ENCODE results near the gene CDH15. TPM values are rescaled to one million over a fixed set of nuclear protein-coding genes. Genes with fewer than 3 reads are reported as not detected.

Gene CDH15
- total RNA-seq, 2 donors from 2014 or later = 0.64 to 2.7 TPM

- TF ChIP-seq POLR2AphosphoS5 (IDR thresholded peaks at IDR 0.05) = no peak
- TF ChIP-seq, protein P1, sequence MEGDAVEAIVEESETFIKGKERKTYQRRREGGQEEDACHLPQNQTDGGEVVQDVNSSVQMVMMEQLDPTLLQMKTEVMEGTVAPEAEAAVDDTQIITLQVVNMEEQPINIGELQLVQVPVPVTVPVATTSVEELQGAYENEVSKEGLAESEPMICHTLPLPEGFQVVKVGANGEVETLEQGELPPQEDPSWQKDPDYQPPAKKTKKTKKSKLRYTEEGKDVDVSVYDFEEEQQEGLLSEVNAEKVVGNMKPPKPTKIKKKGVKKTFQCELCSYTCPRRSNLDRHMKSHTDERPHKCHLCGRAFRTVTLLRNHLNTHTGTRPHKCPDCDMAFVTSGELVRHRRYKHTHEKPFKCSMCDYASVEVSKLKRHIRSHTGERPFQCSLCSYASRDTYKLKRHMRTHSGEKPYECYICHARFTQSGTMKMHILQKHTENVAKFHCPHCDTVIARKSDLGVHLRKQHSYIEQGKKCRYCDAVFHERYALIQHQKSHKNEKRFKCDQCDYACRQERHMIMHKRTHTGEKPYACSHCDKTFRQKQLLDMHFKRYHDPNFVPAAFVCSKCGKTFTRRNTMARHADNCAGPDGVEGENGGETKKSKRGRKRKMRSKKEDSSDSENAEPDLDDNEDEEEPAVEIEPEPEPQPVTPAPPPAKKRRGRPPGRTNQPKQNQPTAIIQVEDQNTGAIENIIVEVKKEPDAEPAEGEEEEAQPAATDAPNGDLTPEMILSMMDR (IDR thresholded peaks at IDR 0.05) = no peak
- TF ChIP-seq POLR2A (IDR thresholded peaks at IDR 0.05) = no peak
- 71% methylated on average over 33 of the region's 38 CpGs for WGBS
- no peak overlapping the region for H3K4me3 ChIP-seq
- H3K27me3 ChIP-seq (replicated peaks; ENCODE audit: insufficient read depth) = no peaks in the 10 kb centered on the region
- H3K4me1 ChIP-seq (replicated peaks) = no peaks in the 10 kb centered on the region
- intact Hi-C loops (cut with DNase I) = no loop called here
- H3K36me3 ChIP-seq = no peaks in the 10 kb centered on the region
- H3K27ac ChIP-seq = no peak overlapping the region
- DNase-seq (ENCODE audit: low spot score) = no peak
- H3K9me3 ChIP-seq = no peaks in the 10 kb centered on the region
These were observed 22.2 kb downstream of the CDH15 start for GRCh38 chr16:89193576-89194293.

DNA sequence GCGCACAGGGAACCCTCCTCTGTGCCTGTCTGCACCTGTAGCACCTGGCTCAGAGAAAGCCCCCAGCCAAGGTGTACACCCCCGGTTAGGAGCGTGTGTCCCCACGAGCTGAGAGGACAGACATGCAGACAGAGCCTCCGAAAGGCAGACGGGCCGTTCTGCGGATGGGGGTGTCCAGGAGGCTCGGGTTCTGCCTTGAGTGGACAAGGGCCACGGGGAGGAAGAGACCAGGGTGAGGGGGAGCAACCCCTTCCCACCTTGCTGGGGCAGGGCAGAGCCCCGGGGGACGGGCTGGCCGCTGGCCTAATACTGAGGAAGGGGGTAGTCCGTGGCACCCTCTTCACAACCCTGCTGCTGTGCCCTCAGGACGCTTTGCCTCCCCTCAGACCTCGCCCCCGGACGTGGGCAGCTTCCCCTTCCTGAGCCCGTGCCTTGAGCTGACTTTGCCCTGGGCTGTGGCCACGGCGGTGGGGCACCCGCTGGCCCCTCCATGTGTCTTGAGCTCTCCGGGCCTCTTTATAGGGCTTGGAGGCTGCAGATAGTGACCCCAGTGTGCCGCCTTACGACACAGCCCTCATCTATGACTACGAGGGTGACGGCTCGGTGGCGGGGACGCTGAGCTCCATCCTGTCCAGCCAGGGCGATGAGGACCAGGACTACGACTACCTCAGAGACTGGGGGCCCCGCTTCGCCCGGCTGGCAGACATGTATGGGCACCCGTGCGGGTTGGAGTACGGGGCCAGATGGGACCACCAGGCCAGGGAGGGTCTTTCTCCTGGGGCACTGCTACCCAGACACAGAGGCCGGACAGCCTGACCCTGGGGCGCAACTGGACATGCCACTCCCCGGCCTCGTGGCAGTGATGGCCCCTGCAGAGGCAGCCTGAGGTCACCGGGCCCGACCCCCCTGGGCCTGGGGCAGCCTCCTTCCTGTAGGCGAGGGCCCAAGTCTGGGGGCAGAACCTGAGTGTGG, 23.1 kb downstream of the CDH15 start:
- 83% methylated on average over 40 of the region's 45 CpGs for WGBS
- no peaks in the 10 kb centered on the region for H3K9me3 ChIP-seq
- no peak for DNase-seq (ENCODE audit: low spot score)
- intact Hi-C loops (cut with DNase I) = no loop called here
- H3K27me3 ChIP-seq (replicated peaks; ENCODE audit: insufficient read depth) = no peaks in the 10 kb centered on the region
- H3K4me1 ChIP-seq (replicated peaks) = no peaks in the 10 kb centered on the region
- no peak for TF ChIP-seq POLR2A (IDR thresholded peaks at IDR 0.05)
- TF ChIP-seq, protein P1 (IDR thresholded peaks at IDR 0.05) = no peak
- TF ChIP-seq POLR2AphosphoS5 (IDR thresholded peaks at IDR 0.05) = no peak
- H3K4me3 ChIP-seq = no peak overlapping the region
- no peaks in the 10 kb centered on the region for H3K36me3 ChIP-seq
- no peak overlapping the region for H3K27ac ChIP-seq

DNA sequence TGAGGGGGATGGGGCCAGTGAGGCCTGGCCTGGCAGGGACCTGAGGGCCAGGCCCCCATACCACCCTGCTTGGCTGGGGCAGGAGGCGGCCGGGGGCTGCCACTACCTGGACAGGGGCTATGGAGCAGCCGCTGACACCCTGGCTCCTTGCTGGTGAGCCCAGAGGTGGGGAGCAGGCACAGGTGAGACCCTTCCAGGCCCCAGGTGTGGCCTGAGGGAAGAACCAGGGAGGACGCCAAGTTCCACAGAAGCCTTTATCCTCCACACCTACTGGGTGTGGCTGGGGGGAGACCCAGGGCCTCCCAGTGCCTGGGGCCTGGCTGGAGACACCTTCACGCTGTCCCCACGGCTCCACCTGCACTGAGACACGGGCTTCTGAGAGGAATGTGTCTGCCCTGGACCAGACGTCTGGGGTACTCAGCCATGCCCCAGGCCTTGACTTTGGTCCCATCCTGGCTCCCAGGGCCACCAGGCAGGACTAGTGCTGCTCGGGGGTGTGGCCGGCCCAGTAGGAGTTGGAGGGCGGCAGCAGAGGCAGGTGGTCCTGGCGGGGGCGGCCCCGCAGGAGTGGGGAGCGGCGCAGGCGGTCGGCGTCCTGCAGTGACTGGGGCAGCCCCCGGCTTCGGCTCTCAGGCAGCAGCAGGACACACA, 24.1 kb downstream of the CDH15 start:
- TF ChIP-seq POLR2AphosphoS5 (IDR thresholded peaks at IDR 0.05) (no peak), POLR2A (IDR thresholded peaks at IDR 0.05) (no peak)
- TF ChIP-seq, protein P1 (IDR thresholded peaks at IDR 0.05) = no peak
- no peak overlapping the region for H3K4me3 ChIP-seq
- no peak for DNase-seq (ENCODE audit: low spot score)
- no peaks in the 10 kb centered on the region for H3K4me1 ChIP-seq (replicated peaks)
- no peak overlapping the region for H3K27ac ChIP-seq
- intact Hi-C loops (cut with DNase I) = no loop called here
- 77% methylated on average over 20 of the region's 21 CpGs for WGBS
- peaks cover 6% of the 10 kb centered on the region for H3K27me3 ChIP-seq (replicated peaks; ENCODE audit: insufficient read depth)
- no peaks in the 10 kb centered on the region for H3K9me3 ChIP-seq
- H3K36me3 ChIP-seq = no peaks in the 10 kb centered on the region

DNA sequence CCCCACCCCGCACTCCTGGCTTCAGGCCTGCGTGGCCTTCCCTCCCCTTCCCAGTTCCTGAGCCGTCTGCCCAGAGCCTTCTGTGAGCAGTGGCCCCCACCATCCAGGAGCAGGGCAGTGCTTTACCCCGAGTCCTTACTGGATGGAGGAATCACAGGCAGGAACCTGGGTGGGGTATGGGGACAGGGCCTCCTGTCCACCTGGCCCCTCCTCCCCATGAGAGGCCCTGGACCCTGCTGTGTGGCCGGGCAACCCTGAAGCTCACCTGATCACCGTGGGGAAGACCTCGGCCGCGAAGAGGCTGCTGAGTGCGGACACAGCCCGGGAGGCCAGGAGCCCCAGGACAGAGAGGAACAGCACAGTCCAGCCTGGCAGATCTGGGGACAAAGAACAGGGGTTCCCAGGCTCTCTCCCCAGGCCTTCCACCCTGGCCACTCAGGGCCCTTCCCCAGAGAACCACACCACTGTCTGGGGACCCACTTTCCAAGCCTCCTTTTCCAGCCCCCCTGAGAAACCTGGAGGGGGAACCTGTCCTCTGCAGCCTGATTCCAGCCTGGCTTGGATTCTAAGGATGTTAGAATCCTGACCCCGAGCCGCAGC, 25.6 kb downstream of the CDH15 start:
- 78% methylated on average over 11 of the region's 13 CpGs for WGBS

More for the DNA sequence above, 25.6 kb downstream of the CDH15 start:
- Histone ChIP-seq H3K27ac (no peak overlapping the region), H3K9me3 (no peaks in the 10 kb centered on the region), H3K27me3 (replicated peaks; ENCODE audit: insufficient read depth) (peaks cover 9% of the 10 kb centered on the region), H3K36me3 (no peaks in the 10 kb centered on the region), H3K4me1 (replicated peaks) (no peaks in the 10 kb centered on the region), H3K4me3 (no peak overlapping the region)
- TF ChIP-seq POLR2AphosphoS5 (IDR thresholded peaks at IDR 0.05) (no peak), POLR2A (IDR thresholded peaks at IDR 0.05) (no peak)
- TF ChIP-seq, protein P1 (IDR thresholded peaks at IDR 0.05) = no peak
- DNase-seq (ENCODE audit: low spot score) = no peak
- intact Hi-C loops (cut with DNase I) = no loop called here
